DMS 273 treated with DMSO at 0.1 percent for 48 hours (cell line): ENCODE results near the gene NKD1.

Experiments used
- DNase-seq: peaks from one replicate; lab custom pipeline; 2025; lab: John Stamatoyannopoulos, UW

NKD1 gene

DNA sequence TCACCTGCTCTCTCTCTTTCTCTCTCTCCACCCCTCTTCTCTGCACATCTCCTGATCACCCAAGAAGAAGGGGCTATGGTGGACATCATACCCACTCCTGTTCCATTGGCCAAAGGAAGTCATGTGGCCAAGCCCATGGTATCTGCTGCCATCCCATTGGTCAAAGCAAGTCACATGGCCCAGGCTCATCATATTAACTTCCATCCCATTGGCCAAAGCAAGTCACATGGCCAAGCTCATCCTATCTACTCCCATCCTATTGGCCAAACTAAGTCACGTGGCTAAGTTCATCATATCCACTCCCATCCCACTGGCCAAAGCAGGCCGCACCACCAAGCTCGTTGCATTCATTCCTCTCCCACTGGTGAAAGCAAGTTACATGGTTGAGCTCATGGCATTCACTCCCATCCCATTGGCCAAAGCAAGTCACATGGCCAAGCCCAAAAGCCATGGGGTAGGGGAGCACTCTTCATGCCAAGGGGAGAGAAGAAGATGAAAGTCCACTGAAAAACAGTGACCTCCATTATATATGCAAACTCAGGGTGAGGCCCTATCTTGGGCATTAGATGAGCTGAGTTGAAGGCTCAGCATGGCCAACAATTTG lies 103.7 kb downstream of the NKD1 start:
- no peak for DNase-seq

DNA sequence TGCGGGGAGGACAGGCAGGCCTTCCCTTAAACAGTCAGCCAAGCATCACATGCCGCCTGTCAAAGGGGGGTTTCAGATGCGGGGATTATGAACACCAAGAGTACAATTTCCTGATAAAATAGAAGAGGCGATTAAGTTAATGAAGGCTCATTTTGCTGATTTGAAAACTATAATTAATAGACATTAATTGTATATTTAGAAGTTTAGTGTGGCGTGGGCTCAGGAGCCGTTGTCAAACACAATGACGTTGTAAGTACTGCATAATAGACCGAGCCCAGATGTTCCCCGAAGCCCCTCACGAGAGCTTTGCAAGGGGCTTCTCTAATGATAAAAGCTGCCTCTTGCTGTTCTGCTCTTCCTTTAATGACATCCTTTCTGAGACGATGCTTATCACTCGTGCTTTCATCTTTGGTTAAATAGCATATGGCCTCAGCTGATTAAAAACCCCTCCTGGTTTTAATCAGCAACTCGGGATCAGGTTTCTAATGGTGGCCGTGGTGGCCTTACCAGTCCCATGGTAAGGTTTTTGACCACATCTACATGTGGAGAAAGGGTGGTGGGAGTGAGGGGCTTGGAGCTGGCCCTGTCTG lies 104.7 kb downstream of the NKD1 start:
- DNase-seq, result no peak

DNA sequence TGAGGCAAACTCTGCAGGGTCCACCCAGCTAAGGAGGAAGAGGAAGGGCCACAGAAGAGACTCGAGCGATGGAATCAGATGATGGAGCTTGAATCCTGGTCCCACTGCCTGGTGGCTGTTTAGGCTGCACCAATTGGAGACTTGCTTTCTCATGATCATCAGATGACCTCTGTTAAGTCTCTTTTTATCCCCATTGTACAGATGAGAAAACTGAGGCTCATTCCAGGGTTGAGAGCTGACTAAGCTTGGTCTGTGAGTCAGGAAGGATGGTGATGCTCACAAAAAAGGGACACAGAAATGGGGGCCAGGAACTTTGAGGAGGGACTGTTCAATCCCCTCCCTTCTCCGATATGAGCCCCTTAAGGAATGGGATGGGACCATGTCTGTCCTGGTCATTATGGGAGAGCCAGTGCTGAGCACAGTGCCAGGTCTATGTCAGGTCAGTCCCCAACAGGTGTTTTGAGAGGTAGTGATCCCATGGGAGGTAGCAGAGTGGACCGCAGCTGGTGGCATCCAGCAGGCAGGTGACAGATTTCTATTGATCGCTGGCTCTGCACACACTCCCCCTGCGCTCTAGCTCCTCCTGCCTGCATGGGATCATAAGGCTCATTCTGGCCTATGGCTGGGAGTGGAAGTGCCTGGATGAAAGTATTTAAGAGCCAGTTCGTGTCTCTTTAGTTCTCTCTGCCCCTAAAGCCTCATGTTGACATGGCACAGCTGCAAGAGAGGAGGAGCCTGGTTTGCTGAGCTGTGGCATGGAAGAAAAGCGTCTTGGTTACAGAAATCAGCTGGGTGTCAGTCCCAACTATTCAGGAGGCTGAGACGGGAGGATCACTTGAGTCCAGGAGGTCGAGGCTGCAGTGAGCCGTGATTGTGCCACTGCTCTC lies 105.7 kb downstream of the NKD1 start:
- no peak for DNase-seq

DNA sequence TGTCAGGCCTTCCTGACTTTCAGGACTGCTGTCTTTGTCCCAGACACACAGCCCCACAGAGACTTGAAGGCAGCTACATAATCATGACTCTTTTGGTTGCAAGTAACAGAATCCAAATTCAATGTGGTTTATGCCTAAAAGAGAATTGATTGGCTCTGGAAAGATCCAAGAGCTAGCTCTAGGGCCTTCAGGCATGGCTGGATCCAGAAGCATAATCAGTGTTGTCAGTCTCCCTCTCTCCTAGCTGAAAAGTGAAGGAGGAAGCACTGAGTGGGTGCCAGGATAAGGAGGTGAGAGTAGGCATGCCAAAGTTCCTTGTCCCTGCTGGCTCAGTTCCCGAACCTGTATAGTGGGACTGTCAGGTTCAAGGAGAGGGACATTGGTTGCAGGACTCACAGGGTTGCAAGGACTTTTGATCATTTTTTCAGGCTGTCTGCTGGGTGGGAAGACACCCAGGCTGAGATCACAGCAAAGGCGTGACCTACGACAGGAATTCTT lies 107.4 kb downstream of the NKD1 start:
- DNase-seq, result no peak

DNA sequence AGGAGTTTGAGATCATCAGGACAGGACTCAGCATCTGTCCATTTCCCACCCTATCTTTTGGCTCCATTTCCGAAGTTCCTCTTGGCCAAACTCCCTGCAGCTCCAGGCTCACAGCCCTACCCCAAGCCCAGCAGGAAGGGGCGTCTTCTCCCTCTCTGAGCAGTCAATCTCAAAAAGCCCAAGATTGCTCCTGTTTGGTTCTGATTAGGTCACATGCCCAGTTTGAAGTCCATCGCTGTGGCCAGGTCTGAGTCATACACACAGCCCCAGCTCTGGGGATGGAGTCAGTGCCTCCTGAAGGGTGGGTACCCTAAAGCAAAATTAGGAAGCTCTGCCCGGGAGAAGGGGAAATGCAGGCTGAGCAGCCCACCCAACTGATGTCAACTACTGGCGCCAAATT lies 109.0 kb downstream of the NKD1 start:
- no peak for DNase-seq

DNA sequence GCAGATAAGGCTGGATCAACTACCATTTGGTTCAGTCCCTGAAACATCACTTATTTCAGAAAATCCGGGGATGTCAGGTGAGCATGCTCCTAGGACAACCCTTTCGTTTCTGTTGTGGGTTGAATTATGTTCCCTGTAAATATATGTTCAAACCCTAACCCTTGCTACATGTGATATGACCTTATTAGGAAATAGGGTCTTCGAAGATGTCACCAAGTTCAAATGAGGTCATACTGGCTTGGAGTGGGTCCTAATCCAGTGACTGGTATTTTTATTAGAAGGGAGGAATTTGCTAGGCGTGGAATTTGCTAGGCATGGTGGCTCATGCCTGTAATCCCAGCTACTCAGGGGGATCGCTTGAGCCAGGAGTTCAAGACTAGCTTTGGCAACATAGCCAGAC lies 111.6 kb downstream of the NKD1 start:
- no peak for DNase-seq

DNA sequence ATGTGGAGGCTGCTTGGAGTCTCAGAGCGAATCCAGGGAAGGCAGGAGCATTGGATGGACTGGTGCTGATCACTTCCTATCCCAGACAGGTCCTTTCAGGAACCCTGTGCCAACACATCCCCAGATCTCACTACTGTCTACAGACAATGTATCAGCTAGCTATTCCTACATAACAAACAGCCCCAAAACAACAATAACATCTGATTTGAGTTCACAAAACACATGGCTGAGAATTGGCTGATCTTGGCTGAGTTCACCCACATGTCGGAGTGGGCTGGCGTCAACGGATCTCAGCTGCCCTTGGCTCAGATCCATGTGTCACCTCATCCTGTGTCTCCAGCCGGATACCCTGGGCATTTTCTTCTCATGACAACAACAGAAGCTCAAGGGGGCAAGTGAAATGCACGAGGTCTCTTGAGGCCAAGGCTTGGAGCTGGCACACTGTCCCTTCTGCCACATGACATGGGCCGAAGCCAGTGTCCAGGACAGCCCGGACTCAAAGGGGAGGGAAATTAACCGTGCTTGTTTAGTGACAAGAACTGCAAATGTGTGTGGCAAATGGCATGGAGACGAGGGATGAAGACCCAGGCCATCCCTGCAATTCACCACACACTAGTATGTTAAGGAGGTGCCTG lies 114.2 kb downstream of the NKD1 start:
- DNase-seq, result no peak

DNA sequence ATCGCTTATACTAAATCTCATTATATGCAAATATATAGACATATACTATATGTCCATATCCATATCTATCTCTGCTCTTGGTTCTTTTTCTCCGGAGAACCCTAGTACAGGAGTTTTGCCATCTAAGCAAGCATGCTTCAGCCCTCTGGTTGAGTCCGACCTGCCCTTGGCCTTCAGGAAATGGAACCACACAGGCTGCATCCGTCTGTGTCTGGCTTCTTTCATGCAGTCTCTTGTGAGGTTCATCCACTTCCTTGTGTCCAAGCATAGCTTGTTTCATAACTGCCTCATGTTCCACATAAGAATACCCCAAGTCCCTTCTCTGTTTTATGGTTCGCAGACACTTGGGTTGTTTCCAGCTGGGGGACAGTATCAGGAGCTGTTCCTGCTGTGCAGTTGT lies 116.1 kb downstream of the NKD1 start:
- DNase-seq, result no peak

DNA sequence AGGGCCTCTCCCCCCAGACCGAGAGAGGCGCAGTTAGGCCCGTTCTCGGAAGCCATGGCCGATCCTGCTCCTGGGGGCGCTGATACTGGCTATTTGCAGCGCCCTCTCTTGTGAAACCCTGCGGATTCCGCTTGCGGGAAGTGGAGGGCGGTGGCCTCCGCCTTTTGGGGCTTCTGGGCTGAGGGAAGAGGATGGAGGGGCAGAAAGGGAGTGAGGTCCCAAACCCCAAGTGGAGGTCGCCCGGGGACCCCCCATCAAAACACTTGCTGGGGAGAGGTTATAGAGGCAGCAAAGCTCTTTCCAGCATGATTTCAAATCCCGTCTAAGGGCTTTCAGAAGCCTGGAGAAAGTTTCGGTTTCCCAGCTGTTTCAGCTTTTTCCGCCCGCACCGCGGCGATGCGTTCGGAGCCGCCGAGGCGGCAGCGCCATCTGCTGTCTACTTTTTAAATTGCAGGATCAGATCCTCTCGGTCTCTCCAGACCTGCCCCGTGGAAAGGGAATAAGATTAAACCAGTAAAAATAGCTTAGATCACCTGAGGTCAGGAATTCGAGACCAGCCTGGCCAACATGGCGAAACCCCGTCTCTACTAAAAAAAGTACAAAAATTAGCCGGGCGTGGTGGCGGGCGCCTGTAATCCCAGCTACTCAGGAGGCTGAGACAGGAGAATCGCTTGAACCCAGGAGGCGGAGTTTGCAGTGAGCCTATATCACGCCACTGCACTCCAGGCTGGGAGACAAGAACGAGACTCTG lies 117.1 kb downstream of the NKD1 start:
- peak; percentile 39 for DNase-seq

DNA sequence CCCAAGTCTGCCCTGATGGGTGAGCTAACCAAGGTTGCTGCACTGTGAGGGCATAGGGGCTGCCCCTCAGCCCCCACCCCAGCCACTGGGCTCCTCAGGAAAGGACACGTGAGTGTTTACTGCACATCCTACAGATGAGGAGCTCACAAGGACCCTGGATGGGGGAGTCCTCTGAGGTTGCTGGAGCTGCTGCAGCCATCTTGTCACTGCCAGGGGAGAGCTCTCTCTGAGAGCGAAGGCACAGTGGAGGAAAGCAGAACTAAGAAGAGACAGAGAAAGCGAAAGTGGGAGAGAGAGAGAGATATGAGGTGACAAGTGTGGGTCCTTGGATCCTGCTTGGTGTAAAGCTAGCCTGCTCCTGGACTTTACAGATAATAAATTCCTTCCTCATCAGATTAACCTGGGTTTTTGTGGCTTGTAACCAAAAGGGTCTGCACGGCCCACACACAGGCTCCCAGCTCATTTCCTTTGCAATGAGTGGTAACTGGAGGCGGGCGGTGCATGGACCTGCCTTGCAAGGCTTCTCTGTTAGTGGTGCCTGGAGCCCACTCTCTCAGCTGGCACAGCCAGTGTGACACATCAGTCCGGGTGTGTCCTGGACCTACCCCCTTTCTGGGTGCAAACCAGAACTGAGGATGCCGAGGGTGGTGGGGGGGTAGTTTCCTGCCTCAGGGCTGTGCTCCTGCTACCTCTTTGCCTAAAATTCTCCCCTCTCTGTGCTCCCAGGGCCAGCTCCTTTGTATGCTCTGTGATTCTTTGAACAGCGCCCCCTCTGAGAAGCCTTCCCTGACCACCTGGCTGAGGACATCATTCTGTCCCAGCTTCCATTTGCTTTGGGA lies 118.7 kb downstream of the NKD1 start:
- no peak for DNase-seq

DNA sequence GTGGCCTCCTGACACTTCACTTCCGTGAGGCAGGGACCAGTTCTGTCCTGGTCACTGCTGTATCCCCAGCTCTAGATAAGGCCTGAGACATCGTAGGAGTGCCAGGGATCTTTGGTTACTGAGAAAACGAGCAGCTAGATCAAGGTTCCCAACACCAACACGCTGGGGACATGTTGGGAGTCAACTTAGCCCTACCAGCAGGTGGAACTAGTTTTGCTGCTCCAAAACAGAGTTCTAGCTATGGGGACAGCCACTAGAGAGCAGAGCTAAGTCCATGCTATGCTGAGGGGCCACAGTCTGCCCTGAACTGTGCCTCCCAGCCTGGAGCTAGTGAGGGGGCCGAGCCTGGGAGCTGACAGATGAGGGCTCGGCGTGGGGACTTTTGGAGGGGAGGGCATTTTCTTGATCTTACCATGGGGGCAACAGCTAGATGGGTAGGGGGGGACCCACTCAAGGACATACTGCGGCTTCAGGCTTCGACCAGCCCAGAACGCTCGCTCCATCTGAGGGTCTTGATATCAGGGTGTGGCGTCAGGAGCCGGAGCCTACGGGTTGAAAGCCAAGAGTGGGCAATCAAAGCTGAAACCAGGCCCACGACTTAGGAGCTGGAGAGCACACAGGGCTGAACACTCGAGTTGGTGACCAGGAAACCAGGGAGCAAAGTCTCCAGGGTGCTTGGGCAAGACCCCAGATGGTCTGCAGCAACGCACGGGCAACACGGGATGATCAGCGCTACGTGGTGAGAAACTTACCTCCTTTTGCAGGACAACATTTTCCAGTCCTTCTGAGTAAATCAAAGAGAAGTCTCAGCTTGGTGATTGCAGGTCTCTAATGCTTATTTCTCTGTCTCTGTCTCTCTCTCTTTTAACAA lies 119.5 kb downstream of the NKD1 start:
- no peak for DNase-seq

DNA sequence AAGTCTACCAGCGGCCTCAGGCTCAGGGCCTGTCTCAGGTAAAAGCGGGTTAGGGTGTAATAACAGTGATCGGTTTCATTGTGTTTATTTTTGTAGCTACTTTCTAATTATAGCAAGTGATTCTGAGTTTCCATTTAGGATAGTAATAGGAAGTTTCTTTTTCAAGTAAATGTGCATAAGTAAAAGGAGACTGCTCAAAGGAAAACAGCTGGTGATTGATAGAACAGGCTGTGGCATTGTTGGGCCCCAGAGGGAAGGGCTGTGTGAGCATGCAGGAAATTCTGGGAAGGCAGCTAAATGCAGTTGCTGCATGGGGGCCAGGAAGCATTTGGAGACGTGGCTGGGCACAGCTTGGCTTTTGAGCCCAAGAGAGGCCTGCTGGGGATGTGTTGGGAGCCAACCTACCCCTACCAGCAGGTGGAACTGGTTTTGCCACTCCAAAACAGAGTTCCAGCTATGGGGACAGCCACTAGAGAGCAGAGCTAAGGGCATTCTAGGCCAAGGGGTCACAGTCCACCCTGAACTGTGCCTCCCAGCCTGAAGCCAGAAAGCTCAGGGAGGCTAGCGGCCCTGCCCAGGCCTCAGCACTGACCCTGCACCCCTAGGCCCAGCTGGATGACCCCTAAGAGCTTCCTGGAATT lies 120.3 kb downstream of the NKD1 start:
- no peak for DNase-seq

DNA sequence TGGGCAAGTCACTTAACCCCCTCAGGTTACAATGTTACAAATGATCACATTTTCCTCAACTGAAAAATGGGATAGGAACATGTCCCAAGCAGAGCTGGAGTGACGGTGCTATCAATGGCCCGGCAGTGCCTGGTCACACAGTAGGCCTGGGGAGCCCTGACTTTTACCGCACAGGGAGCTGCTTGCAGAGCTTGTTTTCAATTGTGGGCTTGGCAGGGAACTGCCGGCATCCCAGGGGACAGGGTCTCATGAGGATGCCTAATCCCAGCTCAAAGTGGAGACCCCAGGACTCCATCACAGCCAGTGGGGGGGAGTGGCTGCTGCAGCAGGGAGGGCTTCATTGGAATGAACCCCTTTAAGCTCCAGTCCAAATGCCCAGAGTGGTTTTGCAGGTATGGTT lies 121.5 kb downstream of the NKD1 start:
- no peak for DNase-seq

DNA sequence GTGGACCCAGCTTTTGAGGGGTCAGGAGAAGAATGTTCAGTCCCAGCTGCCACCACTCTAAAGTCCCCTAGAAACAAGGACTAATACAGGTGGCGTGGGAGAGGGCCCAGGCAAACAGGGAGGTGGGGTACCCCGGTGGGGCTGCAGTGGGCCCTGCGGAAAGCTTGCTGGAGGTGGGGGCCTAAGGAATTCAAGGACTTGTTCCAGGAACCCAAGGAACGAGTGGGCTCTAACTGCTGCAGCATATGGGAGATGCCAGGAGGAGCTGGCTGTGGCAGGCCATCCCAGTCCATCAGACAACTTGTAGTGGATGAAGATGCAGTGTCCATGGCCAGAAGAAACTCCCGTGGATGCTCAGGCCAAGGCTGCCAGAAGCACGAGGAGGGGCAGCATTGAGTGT lies 122.3 kb downstream of the NKD1 start:
- DNase-seq, result no peak

DNA sequence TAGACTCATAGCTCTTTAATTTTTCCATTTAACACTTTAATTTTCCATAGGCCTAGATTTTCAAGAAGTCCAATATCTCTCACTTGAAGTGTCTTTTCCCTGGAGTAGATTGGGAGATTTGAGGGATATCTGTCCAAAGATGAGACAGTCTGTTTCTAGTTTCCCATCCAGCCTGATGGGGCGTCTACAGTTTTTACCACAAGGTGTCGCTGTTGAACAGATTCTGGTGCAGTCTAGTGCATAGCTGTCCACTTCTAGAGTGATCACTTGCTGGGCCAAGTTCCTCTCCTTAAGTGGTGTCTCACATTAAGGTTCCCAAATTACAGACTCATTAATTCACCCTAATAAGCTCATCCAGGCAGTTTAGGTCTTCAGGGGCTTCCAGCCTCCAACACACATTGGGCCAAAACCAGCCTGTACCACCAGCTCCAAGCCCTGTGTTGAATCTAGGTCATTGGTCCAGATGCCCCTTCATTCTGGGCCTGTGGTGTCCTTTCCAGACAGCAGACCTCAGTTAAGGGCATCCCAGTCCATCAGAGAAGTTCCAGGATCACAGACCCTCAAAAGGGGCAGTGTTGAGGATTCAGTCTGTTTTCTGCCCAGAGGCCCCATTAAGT lies 123.6 kb downstream of the NKD1 start:
- DNase-seq, result no peak

DNA sequence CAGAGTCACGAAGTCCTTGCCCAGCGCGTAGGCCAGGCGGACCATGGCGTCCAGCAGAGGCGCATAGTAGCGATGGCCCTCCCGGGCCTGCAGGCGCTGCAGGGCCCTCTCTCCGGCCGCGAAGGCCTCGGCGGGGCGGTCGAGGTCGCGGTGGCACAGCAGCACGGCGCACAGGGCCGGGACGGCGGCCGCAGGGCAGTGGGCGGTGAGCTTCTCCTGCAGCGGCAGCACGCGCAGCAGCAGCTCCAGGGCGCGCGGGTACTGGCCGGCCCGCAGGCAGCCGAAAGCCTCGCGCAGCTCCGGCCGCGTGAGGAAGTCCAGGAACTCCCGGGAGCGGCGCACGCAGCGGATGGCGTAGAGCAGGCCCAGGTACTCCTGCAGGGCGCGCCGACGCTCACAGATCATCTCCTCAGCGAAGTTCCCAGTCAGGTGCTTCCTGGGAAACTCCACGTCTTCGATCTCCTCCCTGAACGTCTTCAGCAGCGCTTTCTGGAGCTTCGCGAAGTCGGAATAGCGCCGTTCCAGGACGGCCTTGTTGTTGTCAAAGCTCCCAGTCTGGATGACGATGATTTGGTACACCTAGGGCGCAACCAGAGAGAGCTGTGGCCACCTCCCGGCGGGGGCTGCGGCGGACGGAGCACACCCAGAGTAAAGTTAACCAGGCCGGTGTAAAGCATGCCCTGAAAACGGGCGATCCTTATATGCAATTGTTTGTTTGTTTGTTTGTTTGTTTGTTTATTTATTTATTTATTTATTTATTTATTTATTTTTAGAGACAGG lies 125.5 kb downstream of the NKD1 start:
- DNase-seq, result no peak

DNA sequence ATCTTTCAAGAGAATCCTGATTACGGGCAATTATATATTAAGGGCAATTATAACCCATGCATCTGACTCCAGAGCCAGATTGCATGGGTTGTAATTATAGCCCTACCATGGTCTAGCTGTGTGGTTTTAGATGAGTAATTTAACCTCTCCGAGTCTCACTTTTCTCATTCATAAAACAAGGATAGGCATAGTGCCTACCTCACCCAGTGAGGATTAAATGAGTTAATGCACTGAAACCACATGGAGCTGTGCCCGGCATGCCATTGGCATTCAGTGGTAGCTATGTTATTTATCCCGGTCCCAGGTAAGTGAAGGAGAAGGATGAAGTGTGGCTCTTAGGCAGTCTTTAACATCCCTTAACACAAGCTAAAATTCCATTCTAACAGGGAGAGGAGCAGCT lies 126.6 kb downstream of the NKD1 start:
- no peak for DNase-seq
